ENCODE data around the gene PRKD3. TPM values are rescaled to one million over a fixed set of nuclear protein-coding genes. Genes with fewer than 3 reads are reported as not detected.

Gene PRKD3
- total and polyA plus RNA-seq, 10 of the 15 experiments (the other 5 are each of a cell fraction or from before 2014, with no cell fraction given): 3.3 to 14.9 (median 7.9) TPM

DNA sequence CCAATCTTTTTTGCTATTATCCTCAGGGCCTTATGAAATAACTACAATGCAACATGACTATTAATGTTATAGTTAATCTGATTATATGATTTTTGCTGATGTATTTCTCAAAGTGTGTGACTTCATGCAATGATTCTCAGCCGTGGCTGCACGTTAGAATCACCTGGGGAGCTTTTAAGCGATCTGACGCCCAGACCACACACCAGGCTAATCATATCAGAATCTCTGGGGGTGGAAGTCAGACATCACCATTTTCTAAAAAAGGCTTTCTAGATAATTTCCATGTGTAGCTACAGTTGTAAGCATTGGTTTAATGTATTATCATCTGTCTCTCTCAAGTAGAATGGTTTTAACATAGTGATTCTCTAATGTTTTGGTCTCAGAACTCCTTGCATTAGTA lies 14.3 kb upstream of the PRKD3 start:
- Histone ChIP-seq H2AFZ (ENCODE audit: control insufficient read depth, low read depth, low read length) (no peak overlapping the region), H3K9me3 (replicated peaks; ENCODE audit: control insufficient read depth, insufficient read depth, low read length) (no peaks in the 10 kb centered on the region), H3K4me2 (ENCODE audit: control insufficient read depth, insufficient read depth) (no peak overlapping the region), H3K9ac (ENCODE audit: control insufficient read depth, insufficient read depth, low read length) (no peak overlapping the region), H3K36me3 (ENCODE audit: control insufficient read depth in 2 of 2, insufficient read depth in 2 of 2, low read length in 1 of 2) (no peaks in the 10 kb centered on the region), H3K27me3 (replicated peaks in 1 of 2; ENCODE audit: control insufficient read depth in 2 of 2, insufficient read depth in 2 of 2, low read length in 1 of 2) (peaks cover 0 to 6% of the 10 kb centered on the region in 2 experiments; a peak in 1 of 4 replicates), H3K4me3 (no peak overlapping the region), H3K79me2 (ENCODE audit: control insufficient read depth, insufficient read depth, low read length) (no peaks in the 10 kb centered on the region), H3K27ac (ENCODE audit: control insufficient read depth, insufficient read depth) (no peak overlapping the region), H3K4me1 (ENCODE audit: control insufficient read depth, insufficient read depth, low read length) (no peaks in the 10 kb centered on the region), H4K20me1 (ENCODE audit: control insufficient read depth, insufficient read depth) (no peaks in the 10 kb centered on the region)
- WGBS (ENCODE audit: insufficient coverage, insufficient replicate concordance, low lambda C conversion rate, missing lambda C conversion rate): 49% methylated on average over 4 of the region's 4 CpGs
- ChIA-PET POLR2A (no interaction called here), CTCF (interaction anchor here (0.7 to 1.4 kb wide), 2 partner anchors 9 to 31 kb away, joined by 3 to 4 read pairs; no protein-coding TSS in a partner anchor), RAD21 (ENCODE audit: unreplicated experiment) (interaction anchor here (0.6 to 1.0 kb wide), 2 partner anchors 19 to 57 kb away, joined by 3 read pairs; no protein-coding TSS in a partner anchor), SMC1A (ENCODE audit: uncharacterized antibody, unreplicated experiment) (interaction anchor here (0.8 to 1.6 kb wide), 2 partner anchors 10 to 16 kb away, joined by 3 read pairs; no protein-coding TSS in a partner anchor)
- no TSS peak for BruUV-seq (replicated peaks)
- TF ChIP-seq GATAD2B (conservative IDR thresholded peaks at IDR 0.05; ENCODE audit: low read depth) (no peak), CHD1 (IDR thresholded peaks at IDR 0.05; ENCODE audit: low read depth, low read length) (no peak), SP1 (IDR thresholded peaks at IDR 0.05; ENCODE audit: low read depth, low read length) (no peak), CREB1 (IDR thresholded peaks at IDR 0.05; ENCODE audit: low read depth) (no peak), CBX5 (IDR thresholded peaks at IDR 0.05; ENCODE audit: low read depth) (no peak), ZZZ3 (IDR thresholded peaks at IDR 0.05; ENCODE audit: control insufficient read depth, insufficient read length, low read depth) (no peak), RUNX3 (IDR thresholded peaks at IDR 0.05; ENCODE audit: low read length) (no peak)
- TF ChIP-seq, protein P1, sequence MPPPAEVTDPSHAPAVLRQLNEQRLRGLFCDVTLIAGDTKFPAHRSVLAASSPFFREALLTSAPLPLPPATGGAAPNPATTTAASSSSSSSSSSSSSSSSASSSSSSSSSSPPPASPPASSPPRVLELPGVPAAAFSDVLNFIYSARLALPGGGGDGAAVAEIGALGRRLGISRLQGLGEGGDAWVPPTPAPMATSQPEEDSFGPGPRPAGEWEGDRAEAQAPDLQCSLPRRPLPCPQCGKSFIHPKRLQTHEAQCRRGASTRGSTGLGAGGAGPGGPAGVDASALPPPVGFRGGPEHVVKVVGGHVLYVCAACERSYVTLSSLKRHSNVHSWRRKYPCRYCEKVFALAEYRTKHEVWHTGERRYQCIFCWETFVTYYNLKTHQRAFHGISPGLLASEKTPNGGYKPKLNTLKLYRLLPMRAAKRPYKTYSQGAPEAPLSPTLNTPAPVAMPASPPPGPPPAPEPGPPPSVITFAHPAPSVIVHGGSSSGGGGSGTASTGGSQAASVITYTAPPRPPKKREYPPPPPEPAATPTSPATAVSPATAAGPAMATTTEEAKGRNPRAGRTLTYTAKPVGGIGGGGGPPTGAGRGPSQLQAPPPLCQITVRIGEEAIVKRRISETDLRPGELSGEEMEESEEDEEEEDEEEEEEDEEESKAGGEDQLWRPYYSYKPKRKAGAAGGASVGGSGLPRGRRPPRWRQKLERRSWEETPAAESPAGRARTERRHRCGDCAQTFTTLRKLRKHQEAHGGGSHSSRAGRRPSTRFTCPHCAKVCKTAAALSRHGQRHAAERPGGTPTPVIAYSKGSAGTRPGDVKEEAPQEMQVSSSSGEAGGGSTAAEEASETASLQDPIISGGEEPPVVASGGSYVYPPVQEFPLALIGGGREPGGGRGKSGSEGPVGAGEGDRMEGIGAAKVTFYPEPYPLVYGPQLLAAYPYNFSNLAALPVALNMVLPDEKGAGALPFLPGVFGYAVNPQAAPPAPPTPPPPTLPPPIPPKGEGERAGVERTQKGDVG (CRISPR knock-in tag; IDR thresholded peaks at IDR 0.05): no peak
- no peak for DNase-seq (ENCODE audit: low read depth, low spot score)
- peak; percentile 7 for FAIRE-seq
- intact Hi-C loops (cut with micrococcal nuclease; ENCODE audit: unreplicated experiment): no loop called here
- no peak for ATAC-seq
- in situ Hi-C loops (cut with MboI): no loop called here
